ENCODE data around the gene WWOX. TPM values are rescaled to one million over a fixed set of nuclear protein-coding genes. Genes with fewer than 3 reads are reported as not detected.

The WWOX gene
- total and polyA plus RNA-seq, 10 donors, result 5.9 to 90.3 (median 26.4) TPM

GRCh38 chr16:78503602-78504001 is 404.1 kb downstream of the WWOX start:
- H3K36me3 ChIP-seq, result no peaks in the 10 kb centered on the region
- H3K27me3 ChIP-seq (replicated peaks in 1 of 7), result no peaks in the 10 kb centered on the region
- DNase-seq, result no peak
- WGBS, 5 donors, result 43 to 54% (median 50%) methylated on average over 3 of the region's 3 CpGs
- TF ChIP-seq CTCF (IDR thresholded peaks at IDR 0.05 in 8 of 11, conservative IDR thresholded peaks at IDR 0.05 in 3 of 11) (peak; percentile 54 to 83 (median 73)), POLR2AphosphoS5 (IDR thresholded peaks at IDR 0.05) (no peak)
- no peaks in the 10 kb centered on the region for H3K9me3 ChIP-seq
- no peak overlapping the region for H3K27ac ChIP-seq
- H3K4me1 ChIP-seq, result peaks cover 0 to 21% (median 2%) of the 10 kb centered on the region in 6 donors
- intact Hi-C loops (cut with DNase I; ENCODE audit: low total_unique reads), result loop anchor here (5.0 kb wide), 2 partner anchors 264 to 1099 kb away; partner anchors contain the start of gene MAF
- no peak overlapping the region for H3K4me3 ChIP-seq

- H3K27me3 ChIP-seq (replicated peaks in 1 of 7), result no peaks in the 10 kb centered on the region
- peaks cover 0 to 21% (median 2%) of the 10 kb centered on the region in 6 donors for H3K4me1 ChIP-seq
- no peak for TF ChIP-seq POLR2AphosphoS5 (IDR thresholded peaks at IDR 0.05)
- no peaks in the 10 kb centered on the region for H3K9me3 ChIP-seq
- H3K27ac ChIP-seq, result peak overlapping the region in 2 of 8 donors; percentile 38 to 53
- no peak overlapping the region for H3K4me3 ChIP-seq
- no peaks in the 10 kb centered on the region for H3K36me3 ChIP-seq
- 68 to 76% (median 72%) methylated on average over 12 of the region's 12 CpGs for WGBS, 5 donors
- no peak for DNase-seq
- intact Hi-C loops (cut with DNase I; ENCODE audit: low total_unique reads), result loop anchor here (5.0 kb wide), 2 partner anchors 263 to 1098 kb away; partner anchors contain the start of gene MAF
Measured at GRCh38 chr16:78504401-78504851, 405.0 kb downstream of the WWOX start.

GRCh38 chr16:78505036-78505435 is 405.6 kb downstream of the WWOX start:
- TF ChIP-seq POLR2AphosphoS5 (IDR thresholded peaks at IDR 0.05) (no peak), CTCF (IDR thresholded peaks at IDR 0.05 in 8 of 11, conservative IDR thresholded peaks at IDR 0.05 in 3 of 11) (no peak), POLR2A (IDR thresholded peaks at IDR 0.05) (no peak)
- H3K27me3 ChIP-seq (replicated peaks in 1 of 7), result no peaks in the 10 kb centered on the region
- peaks cover 0 to 21% (median 2%) of the 10 kb centered on the region in 6 donors for H3K4me1 ChIP-seq
- H3K36me3 ChIP-seq, result no peaks in the 10 kb centered on the region
- H3K4me3 ChIP-seq, result no peak overlapping the region
- H3K9me3 ChIP-seq, result no peaks in the 10 kb centered on the region
- 69 to 76% (median 73%) methylated on average over 6 of the region's 6 CpGs for WGBS, 5 donors
- peak overlapping the region in 5 of 8 donors; percentile 36 to 62 (median 43) for H3K27ac ChIP-seq
- no peak for DNase-seq
- intact Hi-C loops (cut with DNase I; ENCODE audit: low total_unique reads), result no loop called here

- Histone ChIP-seq H3K27ac (peak overlapping the region in 7 of 8 donors; percentile 36 to 62 (median 42)), H3K4me1 (peaks cover 0 to 21% (median 2%) of the 10 kb centered on the region in 6 donors), H3K9me3 (no peaks in the 10 kb centered on the region), H3K4me3 (peak overlapping the region in 1 of 8 donors; percentile 15), H3K36me3 (no peaks in the 10 kb centered on the region), H3K27me3 (replicated peaks in 1 of 7) (no peaks in the 10 kb centered on the region)
- DNase-seq, result no peak
- intact Hi-C loops (cut with DNase I; ENCODE audit: low total_unique reads), result no loop called here
- WGBS, 5 donors, result 80 to 84% (median 83%) methylated on average over 23 of the region's 23 CpGs
- TF ChIP-seq CTCF (IDR thresholded peaks at IDR 0.05 in 8 of 11, conservative IDR thresholded peaks at IDR 0.05 in 3 of 11) (no peak), POLR2A (IDR thresholded peaks at IDR 0.05) (no peak), POLR2AphosphoS5 (IDR thresholded peaks at IDR 0.05) (peak in 1 of 3 donors; percentile 35)
Measured at GRCh38 chr16:78505544-78506366, 406.3 kb downstream of the WWOX start.
